Panc1 (cell line): ENCODE data around the gene SPARCL1.

Source experiments
- POLR2AphosphoS5 ChIP-seq: IDR thresholded peaks from 2 replicates; pipeline ENCODE4 v1.6.1; 2012; ENCODE audit warnings: mild to moderate bottlenecking, low read depth, low read length, moderate library complexity
- TCF7L2 ChIP-seq: IDR thresholded peaks from 2 replicates; pipeline ENCODE4 v1.6.1; 2011; ENCODE audit warnings: mild to moderate bottlenecking, low read depth, low read length, inconsistent platforms
- TF ChIP-seq, protein P1 (sequence below): fragments of 450-650 bp; IDR thresholded peaks from 2 replicates; pipeline ENCODE4 v1.5.1; 2017; ENCODE audit warnings: mild to moderate bottlenecking

DNA sequence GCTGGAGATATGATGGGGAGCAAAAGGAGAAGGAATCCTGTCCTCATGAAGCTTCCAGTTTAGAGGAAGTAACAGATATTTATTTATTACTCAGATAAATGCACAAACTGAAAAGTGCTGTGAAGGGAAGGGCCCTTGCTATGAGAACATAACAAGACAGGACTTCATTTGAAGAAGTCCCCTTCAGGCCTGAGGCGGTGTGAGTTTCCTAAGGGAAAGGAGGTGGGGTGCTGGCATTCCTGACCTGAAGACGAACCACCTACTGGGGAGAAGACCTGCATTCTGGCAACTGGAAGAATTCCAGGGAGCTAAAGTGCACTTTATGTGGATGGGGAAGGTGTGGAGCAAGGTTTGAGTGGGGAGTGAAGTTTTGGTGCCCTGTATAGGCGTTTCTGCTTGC, 15.9 kb upstream of the SPARCL1 start:
- TF ChIP-seq, protein P1, sequence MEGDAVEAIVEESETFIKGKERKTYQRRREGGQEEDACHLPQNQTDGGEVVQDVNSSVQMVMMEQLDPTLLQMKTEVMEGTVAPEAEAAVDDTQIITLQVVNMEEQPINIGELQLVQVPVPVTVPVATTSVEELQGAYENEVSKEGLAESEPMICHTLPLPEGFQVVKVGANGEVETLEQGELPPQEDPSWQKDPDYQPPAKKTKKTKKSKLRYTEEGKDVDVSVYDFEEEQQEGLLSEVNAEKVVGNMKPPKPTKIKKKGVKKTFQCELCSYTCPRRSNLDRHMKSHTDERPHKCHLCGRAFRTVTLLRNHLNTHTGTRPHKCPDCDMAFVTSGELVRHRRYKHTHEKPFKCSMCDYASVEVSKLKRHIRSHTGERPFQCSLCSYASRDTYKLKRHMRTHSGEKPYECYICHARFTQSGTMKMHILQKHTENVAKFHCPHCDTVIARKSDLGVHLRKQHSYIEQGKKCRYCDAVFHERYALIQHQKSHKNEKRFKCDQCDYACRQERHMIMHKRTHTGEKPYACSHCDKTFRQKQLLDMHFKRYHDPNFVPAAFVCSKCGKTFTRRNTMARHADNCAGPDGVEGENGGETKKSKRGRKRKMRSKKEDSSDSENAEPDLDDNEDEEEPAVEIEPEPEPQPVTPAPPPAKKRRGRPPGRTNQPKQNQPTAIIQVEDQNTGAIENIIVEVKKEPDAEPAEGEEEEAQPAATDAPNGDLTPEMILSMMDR, result no peak
- TF ChIP-seq POLR2AphosphoS5 (no peak), TCF7L2 (no peak)
